Astrocyte (in vitro differentiated cells and primary cell): ENCODE results near the gene WDR64.

Source experiments
- EZH2 ChIP-seq: IDR thresholded peaks from 2 replicates; pipeline ENCODE4 v1.6.1; 2012; ENCODE audit warnings: mild to moderate bottlenecking, low read length, inconsistent platforms; ENCODE audit not compliant: insufficient read depth
- TF ChIP-seq, protein P1 (sequence below): IDR thresholded peaks from 2 replicates; pipeline ENCODE4 v1.5.1; 2011; ENCODE audit warnings: low read depth, mild to moderate bottlenecking, inconsistent platforms, low read length, moderate library complexity; ENCODE audit not compliant: insufficient read depth

DNA sequence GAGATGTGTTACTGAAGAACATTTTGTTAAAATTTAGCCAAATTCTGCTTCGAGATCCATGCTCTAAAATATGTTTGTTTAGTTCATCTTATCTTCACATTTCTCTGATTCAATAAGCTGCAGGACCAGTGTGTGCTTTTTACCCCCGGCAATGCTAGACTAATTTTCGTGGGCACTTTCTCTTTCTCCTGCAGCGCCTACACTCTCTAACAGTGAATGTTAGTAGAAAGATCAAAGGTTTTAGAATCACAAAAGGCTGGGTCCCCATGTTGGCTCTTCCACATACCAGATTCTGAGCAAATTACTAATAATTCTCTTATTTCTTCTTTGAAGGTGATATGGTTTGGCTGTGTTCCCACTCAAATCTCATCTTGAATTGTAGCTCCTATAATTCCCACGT lies 20.4 kb upstream of the WDR64 start:
- TF ChIP-seq, protein P1, sequence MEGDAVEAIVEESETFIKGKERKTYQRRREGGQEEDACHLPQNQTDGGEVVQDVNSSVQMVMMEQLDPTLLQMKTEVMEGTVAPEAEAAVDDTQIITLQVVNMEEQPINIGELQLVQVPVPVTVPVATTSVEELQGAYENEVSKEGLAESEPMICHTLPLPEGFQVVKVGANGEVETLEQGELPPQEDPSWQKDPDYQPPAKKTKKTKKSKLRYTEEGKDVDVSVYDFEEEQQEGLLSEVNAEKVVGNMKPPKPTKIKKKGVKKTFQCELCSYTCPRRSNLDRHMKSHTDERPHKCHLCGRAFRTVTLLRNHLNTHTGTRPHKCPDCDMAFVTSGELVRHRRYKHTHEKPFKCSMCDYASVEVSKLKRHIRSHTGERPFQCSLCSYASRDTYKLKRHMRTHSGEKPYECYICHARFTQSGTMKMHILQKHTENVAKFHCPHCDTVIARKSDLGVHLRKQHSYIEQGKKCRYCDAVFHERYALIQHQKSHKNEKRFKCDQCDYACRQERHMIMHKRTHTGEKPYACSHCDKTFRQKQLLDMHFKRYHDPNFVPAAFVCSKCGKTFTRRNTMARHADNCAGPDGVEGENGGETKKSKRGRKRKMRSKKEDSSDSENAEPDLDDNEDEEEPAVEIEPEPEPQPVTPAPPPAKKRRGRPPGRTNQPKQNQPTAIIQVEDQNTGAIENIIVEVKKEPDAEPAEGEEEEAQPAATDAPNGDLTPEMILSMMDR: no peak
- no peak for TF ChIP-seq EZH2
